Activated T-cell treated with anti-CD3 and anti-CD28 coated beads, Interleukin-2, amount 50 U/mL, for 4 hours (primary cell): Measurements from ENCODE around the gene LTBP3. TPM values are rescaled to one million over a fixed set of nuclear protein-coding genes. Genes with fewer than 3 reads are reported as not detected.
"Not testable (repeated sequence)": the region's sequence is repeated elsewhere in the genome, so short reads cannot be mapped to it uniquely, and the experiment has no call there.

Experiments
- ATAC-seq, 2 donors: fragments of 200-7000 bp; cut with Tn5 transposase; one replicate each; pipeline ENCODE4 v1.10.0; 2021
- DNase-seq: peaks from one replicate; pipeline ENCODE4 v3.0.0-alpha.2; 2020
- H3K27me3 Mint-ChIP-seq: one replicate; pipeline ENCODE4 v1.8.0; 2021; ENCODE audit warnings: low read depth, mixed read lengths
- H3K36me3 Mint-ChIP-seq: one replicate; pipeline ENCODE4 v1.8.0; 2022; ENCODE audit warnings: mixed read lengths; ENCODE audit not compliant: insufficient read depth
- H3K4me1 Mint-ChIP-seq: one replicate; pipeline ENCODE4 v1.8.0; 2021; ENCODE audit warnings: low read depth, mixed read lengths
- H3K4me3 Mint-ChIP-seq: one replicate; pipeline ENCODE4 v1.8.0; 2021; ENCODE audit warnings: mild to moderate bottlenecking, moderate library complexity, mixed read lengths
- H3K9me3 Mint-ChIP-seq: one replicate; pipeline ENCODE4 v1.8.0; 2021; ENCODE audit warnings: mixed read lengths
- total RNA-seq, 3 donors: library from RNA; stranded (reverse); gene quantifications; one replicate each; pipeline ENCODE4 v1.2.1, GENCODE V29; 2021

The LTBP3 gene
- total RNA-seq, 3 donors from 2014 or later: 33.1 to 40.8 (median 40.1) TPM

DNA sequence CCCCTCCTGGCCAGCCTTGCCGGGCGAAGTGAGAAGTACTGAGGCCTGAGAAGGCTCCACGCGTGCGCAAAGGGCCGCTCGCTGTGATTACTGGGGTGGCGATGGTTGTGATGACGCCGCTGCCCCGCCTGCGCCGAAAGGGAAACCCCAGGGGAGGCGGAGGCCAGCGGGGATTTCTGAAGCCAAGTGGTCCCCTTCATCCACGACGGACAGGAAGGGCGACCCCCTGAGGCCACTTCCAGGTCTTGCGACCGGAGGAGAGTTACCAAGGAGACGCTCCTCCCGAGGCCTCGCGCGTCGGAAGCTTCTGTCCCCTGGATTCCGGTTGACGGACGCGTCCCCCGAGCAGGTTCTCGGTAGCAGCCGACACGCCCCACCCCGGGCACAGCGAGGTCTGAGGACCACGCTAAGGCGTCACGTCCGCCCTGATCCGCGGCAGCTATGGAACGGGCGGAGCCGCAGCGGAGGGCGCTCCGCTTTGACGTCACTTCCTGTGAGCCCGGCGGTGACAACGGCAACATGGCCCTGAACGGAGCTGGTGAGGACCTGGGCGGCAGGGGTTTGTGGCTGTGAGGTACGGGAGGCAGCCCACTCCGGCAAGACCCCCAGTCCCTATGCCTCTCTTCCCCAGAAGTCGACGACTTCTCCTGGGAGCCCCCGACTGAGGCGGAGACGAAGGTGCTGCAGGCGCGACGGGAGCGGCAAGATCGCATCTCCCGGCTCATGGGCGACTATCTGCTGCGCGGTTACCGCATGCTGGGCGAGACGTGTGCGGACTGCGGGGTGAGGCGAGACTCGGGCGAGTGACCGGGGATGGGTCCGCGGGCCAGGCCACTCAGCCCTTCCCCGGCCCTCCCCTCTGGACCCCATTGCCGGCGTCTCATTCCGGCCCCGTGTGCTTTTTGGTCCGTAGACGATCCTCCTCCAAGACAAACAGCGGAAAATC is 12.1 kb upstream of the LTBP3 start, which contains the start of gene ZNRD2:
Gene ZNRD2 (plus strand): TSS at position 505 of the 946 bp plus-strand sequence. CDS start 15 bp downstream, at position 520.
- Mint-ChIP-seq H3K9me3 (no peaks in the 10 kb centered on the region), H3K27me3 (no peaks in the 10 kb centered on the region), H3K36me3 (peaks cover 14% of the 10 kb centered on the region), H3K4me3 (peak within 1 kb of the TSS; percentile 99), H3K4me1 (peaks cover 68% of the 10 kb centered on the region)
- ATAC-seq (peak; percentile 80), DNase-seq (peak; percentile 97)

GRCh38 chr11:65569164-65569972 is 11.2 kb upstream of the LTBP3 start:
- Mint-ChIP-seq H3K4me3 (peak overlapping the region; percentile 99), H3K9me3 (no peaks in the 10 kb centered on the region), H3K4me1 (peaks cover 66% of the 10 kb centered on the region), H3K27me3 (no peaks in the 10 kb centered on the region), H3K36me3 (peaks cover 14% of the 10 kb centered on the region)
- DNase-seq (no peak), ATAC-seq (peak; percentile 30 to 37)

DNA sequence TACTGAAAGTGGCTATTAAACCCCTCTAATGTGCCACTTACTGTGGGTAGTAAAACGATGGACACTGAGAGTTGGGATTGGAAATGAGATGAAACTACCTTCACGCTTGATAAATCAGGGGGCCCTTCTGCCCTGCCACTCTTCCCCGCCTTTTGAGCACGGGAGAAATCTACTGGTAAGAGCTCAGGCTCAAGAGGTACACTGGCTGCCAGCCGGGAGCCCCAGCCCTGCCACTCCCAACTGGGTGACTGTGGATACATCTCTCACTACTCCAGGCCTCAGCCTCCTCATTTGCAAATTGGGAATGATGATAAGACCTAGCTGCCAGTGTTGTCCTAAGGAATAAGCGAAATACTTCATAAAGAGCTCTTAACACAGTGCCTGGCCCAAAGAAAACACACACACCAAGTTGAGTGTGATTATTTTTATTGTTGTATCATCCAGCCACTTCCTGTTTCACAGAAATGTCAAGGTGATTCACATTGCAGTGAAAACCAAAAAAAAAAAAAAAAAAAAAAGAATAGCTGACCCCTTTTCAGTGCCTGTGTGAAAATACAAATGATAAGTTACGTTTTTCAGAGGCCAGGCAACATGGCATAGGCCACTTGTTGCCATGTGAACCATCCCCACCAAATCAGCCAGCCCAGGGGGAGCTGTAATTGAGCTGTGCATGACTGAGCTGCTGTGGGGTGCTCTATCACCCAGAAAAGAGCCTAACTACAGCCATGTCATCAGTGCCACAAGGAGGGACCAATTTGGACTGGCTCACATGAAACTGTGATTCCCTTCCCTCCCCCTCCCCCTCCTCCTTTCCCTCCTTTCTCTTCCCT is 7.7 kb upstream of the LTBP3 start:
- ATAC-seq (no peak), DNase-seq (no peak)
- H3K4me1 Mint-ChIP-seq: peaks cover 55% of the 10 kb centered on the region
- H3K36me3 Mint-ChIP-seq: peaks cover 6% of the 10 kb centered on the region
- no peaks in the 10 kb centered on the region for H3K27me3 Mint-ChIP-seq
- peak overlapping the region; percentile 52 for H3K4me3 Mint-ChIP-seq
- H3K9me3 Mint-ChIP-seq: no peaks in the 10 kb centered on the region

- peaks cover 59% of the 10 kb centered on the region for H3K4me1 Mint-ChIP-seq
- not testable (repeated sequence) for H3K4me3 Mint-ChIP-seq, H3K27me3 Mint-ChIP-seq
Observed at GRCh38 chr11:65564879-65565559, 6.9 kb upstream of the LTBP3 start.

GRCh38 chr11:65563601-65564000 is 5.4 kb upstream of the LTBP3 start:
- H3K4me1 Mint-ChIP-seq: peaks cover 62% of the 10 kb centered on the region

More at GRCh38 chr11:65564879-65565559, 6.9 kb upstream of the LTBP3 start:
- not testable (repeated sequence) for H3K9me3 Mint-ChIP-seq, ATAC-seq, DNase-seq, H3K36me3 Mint-ChIP-seq

DNA sequence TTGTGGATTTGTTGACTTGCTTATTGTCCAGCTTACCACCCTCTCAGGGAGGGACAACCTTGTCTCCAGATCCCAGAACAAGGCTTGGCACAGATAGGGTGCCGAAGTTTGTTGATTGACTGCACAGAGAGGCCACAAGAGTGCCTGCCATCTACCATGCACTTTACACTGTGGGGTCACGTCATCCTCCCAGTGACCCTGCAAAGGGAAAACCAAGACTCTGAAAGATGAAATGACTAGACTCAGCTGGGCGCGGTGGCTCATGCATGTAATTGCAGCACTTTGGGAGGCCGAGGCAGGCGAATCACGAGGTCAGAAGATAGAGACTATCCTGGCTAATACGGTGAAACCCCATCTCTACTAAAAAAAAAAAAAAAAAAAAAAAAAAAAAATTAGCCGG is 4.6 kb upstream of the LTBP3 start:
- Mint-ChIP-seq H3K27me3 (no peaks in the 10 kb centered on the region), H3K36me3 (no peaks in the 10 kb centered on the region), H3K4me1 (peaks cover 55% of the 10 kb centered on the region), H3K9me3 (no peaks in the 10 kb centered on the region), H3K4me3 (no peak overlapping the region)
- DNase-seq: no peak
- ATAC-seq: no peak

More at GRCh38 chr11:65563601-65564000, 5.4 kb upstream of the LTBP3 start:
- no peaks in the 10 kb centered on the region for H3K27me3 Mint-ChIP-seq
- peaks cover 3% of the 10 kb centered on the region for H3K36me3 Mint-ChIP-seq
- no peak overlapping the region for H3K4me3 Mint-ChIP-seq
- no peaks in the 10 kb centered on the region for H3K9me3 Mint-ChIP-seq
- ATAC-seq (no peak), DNase-seq (no peak)

DNA sequence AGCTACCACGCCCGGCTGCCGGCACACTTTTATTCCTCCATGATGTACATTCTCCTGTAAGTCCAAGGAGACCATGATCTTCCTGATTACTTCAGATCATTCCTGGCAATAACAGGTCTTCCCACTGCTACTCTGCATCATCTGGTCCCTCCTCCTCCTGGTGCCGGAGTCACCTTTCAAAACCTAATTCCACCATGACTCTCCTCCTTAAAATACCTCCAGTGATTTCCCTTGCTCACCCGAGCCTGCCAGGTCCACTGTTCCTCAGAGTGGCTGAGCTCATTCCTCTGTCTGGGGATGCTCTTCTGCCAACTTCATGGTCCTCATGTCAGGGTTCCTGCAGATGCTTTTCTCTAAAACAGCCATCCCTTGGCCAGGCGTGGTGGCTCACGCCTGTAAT is 3.9 kb upstream of the LTBP3 start:
- DNase-seq (no peak), ATAC-seq (no peak)
- peaks cover 57% of the 10 kb centered on the region for H3K4me1 Mint-ChIP-seq
- no peaks in the 10 kb centered on the region for H3K36me3 Mint-ChIP-seq
- no peaks in the 10 kb centered on the region for H3K9me3 Mint-ChIP-seq
- H3K4me3 Mint-ChIP-seq: no peak overlapping the region
- H3K27me3 Mint-ChIP-seq: no peaks in the 10 kb centered on the region

GRCh38 chr11:65560555-65561418 is 2.6 kb upstream of the LTBP3 start:
- Mint-ChIP-seq H3K4me1 (peaks cover 55% of the 10 kb centered on the region), H3K4me3 (no peak overlapping the region), H3K27me3 (no peaks in the 10 kb centered on the region), H3K36me3 (no peaks in the 10 kb centered on the region), H3K9me3 (no peaks in the 10 kb centered on the region)
- ATAC-seq: no peak
- DNase-seq: no peak

- Mint-ChIP-seq H3K9me3 (no peaks in the 10 kb centered on the region), H3K27me3 (no peaks in the 10 kb centered on the region), H3K4me1 (peaks cover 55% of the 10 kb centered on the region), H3K36me3 (no peaks in the 10 kb centered on the region), H3K4me3 (peak overlapping the region; percentile 19)
- ATAC-seq (no peak), DNase-seq (no peak)
Observed at GRCh38 chr11:65559951-65560537, 1.9 kb upstream of the LTBP3 start.

DNA sequence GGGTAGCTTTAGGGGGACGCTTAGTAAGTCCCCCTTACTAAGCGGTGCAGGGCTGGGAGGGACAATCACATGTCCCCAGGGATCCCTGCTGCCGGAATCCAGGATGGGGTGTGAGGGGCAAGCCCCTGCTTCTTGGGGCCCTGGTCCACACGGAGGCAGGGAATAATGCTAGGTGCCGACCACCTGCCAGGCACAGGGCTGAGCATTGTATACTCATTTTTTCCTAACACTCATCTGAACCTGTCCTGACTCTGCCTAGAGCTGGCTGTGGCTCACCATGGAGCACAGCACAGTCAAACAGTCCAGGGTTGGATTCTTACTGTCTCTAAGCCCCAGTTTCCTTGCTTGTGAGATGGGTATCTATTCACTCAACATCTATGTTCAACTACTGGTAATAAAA is 1.4 kb upstream of the LTBP3 start:
- H3K4me1 Mint-ChIP-seq: peaks cover 57% of the 10 kb centered on the region
- no peaks in the 10 kb centered on the region for H3K9me3 Mint-ChIP-seq
- peak; percentile 51 to 55 for ATAC-seq
- no peaks in the 10 kb centered on the region for H3K36me3 Mint-ChIP-seq
- no peak for DNase-seq
- peak overlapping the region; percentile 65 for H3K4me3 Mint-ChIP-seq
- H3K27me3 Mint-ChIP-seq: no peaks in the 10 kb centered on the region

- Mint-ChIP-seq H3K36me3 (no peaks in the 10 kb centered on the region), H3K9me3 (no peaks in the 10 kb centered on the region), H3K4me1 (peaks cover 60% of the 10 kb centered on the region), H3K4me3 (peak overlapping the region; percentile 65), H3K27me3 (no peaks in the 10 kb centered on the region)
- ATAC-seq: no peak
- no peak for DNase-seq
Observed at GRCh38 chr11:65558930-65559509, 861 bp upstream of the LTBP3 start.

DNA sequence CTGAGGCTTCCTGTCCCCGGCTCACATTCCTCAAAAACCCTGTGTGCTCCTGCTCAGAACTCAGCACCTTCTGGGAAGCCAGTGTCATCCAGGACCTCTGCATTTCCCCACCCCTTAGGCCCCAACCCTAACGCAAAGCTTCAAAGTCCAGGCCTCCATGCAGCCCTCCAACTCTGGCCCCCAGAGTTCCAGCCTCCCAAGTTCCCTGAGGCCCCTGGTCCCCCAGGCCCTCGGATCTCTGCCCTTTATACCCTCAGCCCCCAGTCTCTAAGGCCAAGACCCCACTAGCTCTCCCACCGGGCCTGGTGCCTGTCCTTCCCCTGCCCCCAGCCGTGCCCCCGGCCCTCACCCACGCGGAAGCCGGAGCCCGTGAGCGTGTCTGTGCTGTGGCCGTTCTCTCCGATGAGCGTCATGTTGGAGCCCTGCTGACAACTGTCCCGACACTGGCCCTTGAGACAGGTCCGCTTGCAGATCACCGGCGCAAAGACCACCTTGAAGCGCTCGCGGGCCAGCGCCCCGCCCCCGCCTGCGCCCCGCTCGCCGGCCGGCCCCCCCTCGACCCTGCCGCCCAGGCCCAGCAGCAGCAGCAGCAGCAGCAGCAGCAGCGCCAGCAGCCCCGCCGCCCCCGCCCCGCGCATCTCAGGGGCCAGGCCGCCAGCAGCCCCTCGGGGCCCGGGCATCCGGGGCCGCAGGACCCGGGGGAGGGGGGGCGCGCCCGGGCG is 718 bp downstream of the LTBP3 start:
- ATAC-seq: peak; percentile 16 to 18
- H3K9me3 Mint-ChIP-seq: no peaks in the 10 kb centered on the region
- DNase-seq: no peak
- H3K4me3 Mint-ChIP-seq: peak overlapping the region; percentile 81
- no peaks in the 10 kb centered on the region for H3K36me3 Mint-ChIP-seq
- H3K4me1 Mint-ChIP-seq: peaks cover 61% of the 10 kb centered on the region
- H3K27me3 Mint-ChIP-seq: no peaks in the 10 kb centered on the region
